Epithelial cell of esophagus (primary cell): ENCODE data around the gene ARSB.

ENCODE experiments used
- DNase-seq: peaks from one replicate; pipeline ENCODE4 v3.0.0; 2010; ENCODE audit warnings: low read depth
- H3K4me3 ChIP-seq: 2 replicates; pipeline ENCODE4 v1.5.1; 2011; ENCODE audit warnings: mild to moderate bottlenecking, low read length, control low read depth
- TF ChIP-seq, protein P1 (sequence below): IDR thresholded peaks from 2 replicates; pipeline ENCODE4 v1.5.1; 2011; ENCODE audit warnings: low read depth, mild to moderate bottlenecking, low read length, control low read depth, inconsistent platforms; ENCODE audit not compliant: insufficient read depth; ENCODE audit errors: missing control alignments

ARSB gene

DNA sequence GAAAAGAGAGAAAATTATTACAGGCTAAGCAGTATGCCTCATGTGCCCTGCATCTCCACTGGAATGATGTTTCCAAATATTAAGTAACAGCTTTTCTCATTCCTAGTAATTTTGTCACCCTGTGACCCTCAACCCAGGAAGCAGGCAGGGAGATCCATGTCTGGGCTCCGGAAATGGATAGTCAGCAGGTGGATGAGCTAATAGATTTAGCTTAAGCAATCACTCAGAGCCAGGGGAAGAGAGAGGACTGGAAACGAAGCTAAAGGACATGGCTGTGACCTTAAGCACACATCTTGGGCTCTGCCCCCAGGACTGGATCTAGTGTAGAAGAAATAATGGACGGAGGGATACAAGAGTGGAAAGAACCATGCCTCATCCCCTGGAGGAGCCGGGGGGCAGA, 89.5 kb downstream of the ARSB start:
- no peak overlapping the region for H3K4me3 ChIP-seq
- TF ChIP-seq, protein P1, sequence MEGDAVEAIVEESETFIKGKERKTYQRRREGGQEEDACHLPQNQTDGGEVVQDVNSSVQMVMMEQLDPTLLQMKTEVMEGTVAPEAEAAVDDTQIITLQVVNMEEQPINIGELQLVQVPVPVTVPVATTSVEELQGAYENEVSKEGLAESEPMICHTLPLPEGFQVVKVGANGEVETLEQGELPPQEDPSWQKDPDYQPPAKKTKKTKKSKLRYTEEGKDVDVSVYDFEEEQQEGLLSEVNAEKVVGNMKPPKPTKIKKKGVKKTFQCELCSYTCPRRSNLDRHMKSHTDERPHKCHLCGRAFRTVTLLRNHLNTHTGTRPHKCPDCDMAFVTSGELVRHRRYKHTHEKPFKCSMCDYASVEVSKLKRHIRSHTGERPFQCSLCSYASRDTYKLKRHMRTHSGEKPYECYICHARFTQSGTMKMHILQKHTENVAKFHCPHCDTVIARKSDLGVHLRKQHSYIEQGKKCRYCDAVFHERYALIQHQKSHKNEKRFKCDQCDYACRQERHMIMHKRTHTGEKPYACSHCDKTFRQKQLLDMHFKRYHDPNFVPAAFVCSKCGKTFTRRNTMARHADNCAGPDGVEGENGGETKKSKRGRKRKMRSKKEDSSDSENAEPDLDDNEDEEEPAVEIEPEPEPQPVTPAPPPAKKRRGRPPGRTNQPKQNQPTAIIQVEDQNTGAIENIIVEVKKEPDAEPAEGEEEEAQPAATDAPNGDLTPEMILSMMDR, result no peak
- peak; percentile 21 for DNase-seq

DNA sequence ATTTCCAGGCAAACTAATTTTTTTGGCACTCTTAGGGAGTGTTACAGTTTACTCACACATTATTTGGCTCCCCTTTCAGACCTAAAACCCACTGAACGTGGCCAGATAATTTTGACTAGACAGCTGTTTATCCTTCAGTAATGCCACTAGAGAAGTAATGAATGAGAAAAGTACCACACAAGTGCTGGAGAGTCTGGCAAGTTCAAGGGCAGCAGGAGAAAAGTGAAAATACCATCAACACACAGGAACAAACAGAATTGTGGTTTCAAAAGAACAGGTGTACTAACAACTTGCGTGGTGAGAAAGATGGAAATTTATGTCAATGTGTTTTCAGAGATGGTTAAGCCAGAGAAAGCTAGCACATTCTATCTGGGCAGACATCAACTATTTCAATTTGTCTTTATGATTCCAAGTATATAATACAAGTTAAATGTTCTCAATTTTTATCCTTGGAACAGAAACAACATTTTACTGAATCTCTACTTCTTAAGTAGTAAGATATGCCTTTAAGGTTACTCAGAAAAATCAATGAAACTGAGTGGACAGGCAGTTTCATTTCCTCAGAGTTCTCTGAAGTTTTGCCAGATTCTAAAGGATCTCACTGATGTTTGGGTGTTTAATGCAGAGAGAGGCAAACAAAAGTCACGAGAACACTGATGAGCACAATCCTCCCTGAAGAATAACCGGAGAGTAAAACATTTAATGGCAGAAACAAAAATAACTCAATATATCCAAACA, 91.0 kb downstream of the ARSB start:
- DNase-seq, result no peak
- TF ChIP-seq, protein P1, result no peak
- H3K4me3 ChIP-seq, result no peak overlapping the region

DNA sequence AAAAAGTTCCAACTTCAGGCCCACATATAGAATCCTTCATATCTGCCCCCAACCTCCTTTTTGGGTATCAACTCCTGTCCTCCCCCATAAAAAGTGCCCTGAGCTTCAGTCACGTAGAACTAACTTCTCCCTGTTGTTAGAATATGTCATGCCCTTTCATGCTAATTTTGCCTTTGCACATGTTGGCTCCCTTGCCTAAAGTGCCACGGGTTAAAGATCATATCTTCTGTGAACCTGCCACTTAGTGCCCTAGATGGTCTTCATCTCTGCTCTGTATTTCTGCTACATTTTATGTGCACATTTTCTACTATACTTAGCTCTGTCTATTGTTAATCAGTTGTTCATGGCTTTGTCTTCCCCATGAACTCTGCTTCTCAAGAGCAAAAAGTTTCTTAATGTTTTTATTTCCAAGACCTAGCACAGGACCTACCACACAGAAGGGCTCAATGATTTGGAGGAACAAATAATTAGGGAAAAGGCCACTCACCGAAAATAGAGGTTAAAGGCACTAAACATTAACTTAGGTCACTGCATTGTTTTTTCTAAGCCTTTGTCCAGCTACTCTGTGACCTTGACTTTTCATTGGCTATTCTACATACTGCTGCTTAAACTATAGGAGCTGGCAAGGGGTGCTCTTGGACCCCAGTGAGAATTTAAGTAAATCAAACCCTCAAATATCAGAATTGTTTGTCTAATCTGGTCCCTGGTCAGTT, 94.3 kb downstream of the ARSB start:
- no peak for DNase-seq
- TF ChIP-seq, protein P1, result no peak
- no peak overlapping the region for H3K4me3 ChIP-seq

DNA sequence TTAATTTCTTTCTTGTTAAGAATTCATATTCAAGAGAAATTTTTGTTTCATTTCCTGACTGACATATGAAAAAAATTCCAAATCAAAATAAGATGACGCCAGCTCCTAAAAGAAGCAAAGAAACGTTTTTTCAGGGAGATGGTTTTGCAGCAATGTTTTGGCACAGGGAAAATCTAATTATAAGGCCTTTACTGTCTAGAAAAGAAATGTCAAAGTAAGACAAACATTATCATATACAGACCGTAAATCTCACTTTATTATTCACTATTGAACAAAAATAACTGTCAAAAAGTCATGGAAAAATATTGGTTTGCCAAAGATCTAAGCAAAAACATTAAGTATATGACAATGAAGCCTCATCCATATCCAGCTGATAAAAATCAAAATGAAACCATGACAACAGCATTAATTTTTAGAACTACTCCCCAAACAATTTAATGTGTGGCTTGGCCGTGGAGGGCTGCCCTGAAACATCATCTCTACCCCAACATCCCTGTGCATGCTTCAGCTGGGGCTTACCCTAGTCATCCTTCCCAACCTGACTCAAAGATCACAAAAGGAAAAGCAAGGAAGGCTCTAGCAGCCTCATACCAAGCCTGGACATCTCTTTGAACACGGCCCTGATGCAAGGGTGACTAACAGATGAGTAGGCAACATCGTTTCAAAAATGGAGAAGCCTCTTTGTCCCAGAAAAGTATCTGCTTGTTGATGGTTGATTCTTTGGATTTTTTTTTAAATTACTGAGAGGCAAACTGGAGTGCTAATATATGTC, 95.6 kb downstream of the ARSB start:
- DNase-seq, result peak; percentile 82
- H3K4me3 ChIP-seq, result no peak overlapping the region
- TF ChIP-seq, protein P1, result no peak

DNA sequence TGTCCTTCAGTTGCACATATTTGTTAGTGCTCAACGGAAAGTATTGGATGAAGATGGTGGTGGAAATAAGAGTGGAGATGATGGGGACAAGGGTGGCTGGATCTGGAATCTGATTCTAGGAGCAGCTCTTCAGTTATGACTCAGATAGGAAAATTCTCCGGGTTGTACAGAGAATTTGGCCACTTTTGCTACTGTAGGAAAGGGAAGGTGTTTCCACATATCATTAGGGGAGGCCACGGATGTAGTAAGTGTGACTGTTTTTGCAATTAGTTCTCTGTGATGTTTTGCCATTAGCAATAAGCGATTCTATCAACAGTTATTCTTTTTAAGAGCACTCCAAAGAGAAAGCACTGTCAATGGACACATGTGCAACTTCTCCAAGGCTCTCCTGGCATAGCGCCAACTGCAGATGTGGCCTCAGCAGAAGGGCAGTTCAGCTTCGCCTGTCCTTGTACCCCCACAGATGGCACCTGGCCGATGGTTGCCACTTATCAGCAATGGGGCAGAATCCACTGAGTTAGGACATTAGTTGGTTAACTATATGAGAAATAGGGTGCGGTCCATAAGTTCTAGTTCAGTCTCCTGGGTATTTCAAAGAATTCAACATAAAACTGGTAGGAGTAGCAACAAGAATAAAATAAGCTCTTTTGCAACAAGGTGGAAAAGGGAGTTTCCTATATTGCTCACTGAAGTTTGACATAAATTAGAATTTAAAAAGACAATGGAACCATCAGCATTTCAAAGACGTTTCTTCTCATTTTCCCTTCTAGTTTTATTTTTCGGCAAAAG, 96.3 kb downstream of the ARSB start:
- no peak for DNase-seq
- TF ChIP-seq, protein P1, result no peak
- H3K4me3 ChIP-seq, result no peak overlapping the region

DNA sequence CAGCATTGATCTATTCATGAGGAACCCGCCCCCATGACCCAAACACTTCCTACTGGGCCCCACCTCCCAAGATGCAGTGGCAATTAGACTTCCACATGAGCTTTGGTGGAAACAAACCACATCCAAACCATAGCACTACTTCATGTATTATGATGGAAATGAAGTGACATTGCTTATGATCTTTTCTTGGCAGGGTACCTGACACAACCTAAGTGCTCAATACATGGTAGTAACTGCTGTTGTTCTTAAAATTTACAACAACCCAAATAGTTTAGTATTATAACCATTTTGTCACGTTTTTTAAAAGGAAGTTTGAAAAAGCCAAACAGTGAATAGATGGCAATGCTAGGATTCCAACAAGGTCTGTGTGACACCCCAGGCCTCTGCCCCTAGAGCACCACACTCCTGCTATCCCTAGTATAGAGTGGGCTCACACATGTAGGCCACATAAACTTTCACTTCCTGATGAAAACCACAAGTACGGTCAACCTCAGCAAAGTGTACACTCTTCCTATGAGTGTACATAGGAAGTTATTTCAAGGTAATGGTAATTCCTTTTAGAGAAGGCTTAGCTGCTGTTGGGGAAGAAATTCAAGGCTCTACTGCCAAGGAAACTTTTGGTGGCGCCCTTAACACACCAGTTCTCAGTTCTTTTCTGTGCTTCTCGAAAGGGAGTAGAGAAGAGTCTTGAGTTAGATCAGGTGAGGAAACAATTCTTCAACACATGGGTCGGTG, 97.6 kb downstream of the ARSB start:
- TF ChIP-seq, protein P1, result no peak

More for the DNA sequence above, 97.6 kb downstream of the ARSB start:
- DNase-seq, result no peak
- no peak overlapping the region for H3K4me3 ChIP-seq
